ENCODE measurements around the gene NR1H3.

NR1H3 gene

GRCh38 chr11:47269829-47270305 lies 12.1 kb downstream of the NR1H3 start, which contains the start of gene MADD:
Gene MADD (plus strand): TSS chr11:47270133.
- DNase-seq (ENCODE audit: low read depth in 2 of 2), result peak; percentile 83 to 86

DNA sequence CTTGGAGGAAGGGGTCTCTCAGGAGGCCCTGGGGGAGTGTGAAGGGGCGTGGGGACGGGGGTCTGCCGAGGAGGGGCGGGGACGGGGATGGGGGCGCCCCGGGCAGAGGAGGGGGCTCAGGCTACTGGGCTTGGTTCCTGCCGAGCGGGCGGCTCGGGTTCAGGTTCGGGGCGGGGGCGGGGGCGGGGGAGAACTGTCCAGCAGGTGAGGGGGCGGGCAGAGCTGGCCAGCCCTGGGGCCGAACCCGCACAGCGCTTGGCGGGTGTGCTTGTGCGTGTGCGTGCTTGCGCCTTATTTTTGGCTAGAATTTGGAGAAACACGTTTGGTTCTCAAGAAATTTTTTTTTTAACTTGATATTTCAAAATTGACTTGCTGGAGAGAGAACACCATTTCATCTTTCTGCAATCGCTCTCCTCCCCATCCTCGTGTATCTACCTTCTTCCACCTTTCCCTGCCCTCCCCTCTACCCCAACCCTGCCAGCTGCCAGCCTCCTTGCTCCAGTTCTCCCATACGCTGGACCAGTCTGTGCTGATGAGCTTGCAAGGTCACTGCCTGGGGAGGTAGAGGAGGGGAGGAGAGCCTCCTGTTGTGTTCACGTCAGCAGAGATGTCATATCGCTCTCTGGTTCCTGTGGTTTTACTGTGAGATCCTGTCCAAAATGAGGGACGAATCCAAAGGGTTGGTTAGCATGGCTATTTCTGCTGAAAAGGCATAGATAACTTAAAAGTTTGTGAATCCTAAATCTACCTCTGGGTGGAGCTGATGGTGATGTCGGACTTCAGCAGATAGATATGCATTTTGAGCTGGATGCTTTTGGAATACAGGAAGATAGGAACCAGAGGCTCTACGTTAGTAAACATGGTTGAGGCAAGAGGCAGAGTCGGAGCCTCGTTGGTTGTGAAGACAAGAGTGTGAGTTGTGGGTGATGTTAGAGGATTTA lies 12.8 kb downstream of the NR1H3 start:
- DNase-seq (ENCODE audit: low read depth in 2 of 2), result no peak

DNA sequence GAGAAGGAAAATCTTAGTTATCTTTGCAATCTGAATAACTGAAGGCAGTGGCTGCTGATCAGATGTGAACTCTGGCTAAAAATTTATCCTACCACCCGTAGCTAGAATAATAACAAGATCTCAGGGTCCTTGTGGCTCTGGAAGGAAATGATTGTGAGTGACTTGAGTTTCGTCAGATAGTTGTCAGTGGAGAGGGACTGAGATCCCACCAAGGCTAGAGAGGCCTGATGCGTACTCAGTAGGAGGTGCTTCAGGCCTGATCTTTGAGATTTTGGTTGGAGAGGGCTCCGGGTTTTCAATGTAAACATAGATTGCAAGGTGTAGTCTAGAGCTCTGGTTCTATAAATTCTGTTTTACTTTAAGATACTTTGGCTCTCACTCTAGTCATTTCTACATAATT lies 13.5 kb downstream of the NR1H3 start:
- DNase-seq (ENCODE audit: low read depth in 2 of 2), result no peak

- DNase-seq (ENCODE audit: low read depth in 2 of 2), result no peak
Measured at GRCh38 chr11:47271961-47272661, 14.3 kb downstream of the NR1H3 start.

GRCh38 chr11:47272706-47273105 lies 14.9 kb downstream of the NR1H3 start:
- DNase-seq (ENCODE audit: low read depth in 2 of 2), result no peak

GRCh38 chr11:47274495-47275235 lies 16.9 kb downstream of the NR1H3 start:
- no peak for DNase-seq (ENCODE audit: low read depth in 2 of 2)

DNA sequence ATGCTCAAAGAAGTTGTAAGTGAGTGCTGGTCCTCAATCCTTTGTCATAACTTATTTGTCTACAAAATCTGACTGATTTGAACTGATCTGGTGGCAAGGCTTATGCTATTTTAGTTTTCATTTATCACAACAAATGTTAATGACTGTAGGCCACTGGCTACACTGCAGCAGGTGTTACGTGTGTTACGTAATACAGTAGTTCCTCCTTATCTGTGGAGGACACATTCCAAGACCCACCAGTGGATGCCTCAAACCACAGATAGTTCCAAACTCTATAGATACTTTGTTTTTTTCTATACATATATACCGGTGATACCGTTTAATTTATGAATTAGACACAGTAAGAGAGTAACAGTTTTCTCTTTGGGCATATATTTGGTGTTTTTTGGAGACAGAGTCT lies 19.1 kb downstream of the NR1H3 start:
- DNase-seq (ENCODE audit: low read depth in 2 of 2), result no peak

DNA sequence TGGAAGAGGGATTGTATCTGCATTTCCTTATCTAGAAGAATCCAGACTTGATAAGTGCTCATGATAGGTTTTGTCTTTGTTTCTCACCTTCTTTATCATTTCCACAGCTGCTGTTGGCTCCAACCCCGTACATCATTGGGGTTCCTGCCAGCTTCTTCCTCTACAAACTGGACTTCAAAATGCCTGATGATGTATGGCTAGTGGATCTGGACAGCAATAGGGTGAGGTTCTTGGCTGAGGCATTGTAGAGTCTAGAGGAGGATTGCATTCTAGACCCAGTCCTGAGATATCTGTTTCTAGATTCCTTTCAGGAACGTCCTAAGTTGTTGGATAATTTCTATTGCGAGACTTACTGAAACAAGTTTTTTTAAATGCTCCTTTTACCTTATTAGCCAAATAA lies 20.3 kb downstream of the NR1H3 start:
- no peak for DNase-seq (ENCODE audit: low read depth in 2 of 2)

DNA sequence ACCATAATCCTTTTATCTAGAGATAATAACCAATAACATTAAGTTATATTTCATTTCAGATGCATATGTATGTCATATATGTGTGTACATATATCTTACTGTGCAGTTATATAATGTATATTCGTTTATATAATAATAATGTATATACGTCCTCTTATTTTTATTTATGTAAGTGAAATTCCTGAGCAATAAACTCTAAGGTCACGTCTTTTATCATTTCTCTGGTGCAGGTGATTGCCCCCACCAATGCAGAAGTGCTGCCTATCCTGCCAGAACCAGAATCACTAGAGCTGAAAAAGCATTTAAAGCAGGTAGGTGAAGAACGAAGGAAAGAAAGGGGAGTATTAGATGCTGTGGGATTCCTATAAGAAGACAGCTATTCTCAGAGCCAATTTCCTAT lies 21.0 kb downstream of the NR1H3 start:
- DNase-seq (ENCODE audit: low read depth in 2 of 2), result no peak

- no peak for DNase-seq (ENCODE audit: low read depth in 2 of 2)
Measured at GRCh38 chr11:47280099-47280498, 22.3 kb downstream of the NR1H3 start.

GRCh38 chr11:47280860-47281259 lies 23.1 kb downstream of the NR1H3 start:
- DNase-seq (ENCODE audit: low read depth in 2 of 2), result no peak

GRCh38 chr11:47282462-47282861 lies 24.7 kb downstream of the NR1H3 start:
- no peak for DNase-seq (ENCODE audit: low read depth in 2 of 2)

DNA sequence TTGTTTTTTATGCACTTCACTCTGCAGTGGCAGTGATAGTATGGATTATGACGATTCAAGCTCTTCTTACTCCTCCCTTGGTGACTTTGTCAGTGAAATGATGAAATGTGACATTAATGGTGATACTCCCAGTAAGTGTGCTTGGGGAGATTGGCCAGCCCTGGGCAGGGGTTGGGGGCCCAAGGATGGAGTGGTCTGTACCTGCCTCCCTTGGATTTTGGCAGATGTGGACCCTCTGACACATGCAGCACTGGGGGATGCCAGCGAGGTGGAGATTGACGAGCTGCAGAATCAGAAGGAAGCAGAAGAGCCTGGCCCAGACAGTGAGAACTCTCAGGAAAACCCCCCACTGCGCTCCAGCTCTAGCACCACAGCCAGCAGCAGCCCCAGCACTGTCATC lies 26.4 kb downstream of the NR1H3 start:
- DNase-seq (ENCODE audit: low read depth in 2 of 2), result no peak

DNA sequence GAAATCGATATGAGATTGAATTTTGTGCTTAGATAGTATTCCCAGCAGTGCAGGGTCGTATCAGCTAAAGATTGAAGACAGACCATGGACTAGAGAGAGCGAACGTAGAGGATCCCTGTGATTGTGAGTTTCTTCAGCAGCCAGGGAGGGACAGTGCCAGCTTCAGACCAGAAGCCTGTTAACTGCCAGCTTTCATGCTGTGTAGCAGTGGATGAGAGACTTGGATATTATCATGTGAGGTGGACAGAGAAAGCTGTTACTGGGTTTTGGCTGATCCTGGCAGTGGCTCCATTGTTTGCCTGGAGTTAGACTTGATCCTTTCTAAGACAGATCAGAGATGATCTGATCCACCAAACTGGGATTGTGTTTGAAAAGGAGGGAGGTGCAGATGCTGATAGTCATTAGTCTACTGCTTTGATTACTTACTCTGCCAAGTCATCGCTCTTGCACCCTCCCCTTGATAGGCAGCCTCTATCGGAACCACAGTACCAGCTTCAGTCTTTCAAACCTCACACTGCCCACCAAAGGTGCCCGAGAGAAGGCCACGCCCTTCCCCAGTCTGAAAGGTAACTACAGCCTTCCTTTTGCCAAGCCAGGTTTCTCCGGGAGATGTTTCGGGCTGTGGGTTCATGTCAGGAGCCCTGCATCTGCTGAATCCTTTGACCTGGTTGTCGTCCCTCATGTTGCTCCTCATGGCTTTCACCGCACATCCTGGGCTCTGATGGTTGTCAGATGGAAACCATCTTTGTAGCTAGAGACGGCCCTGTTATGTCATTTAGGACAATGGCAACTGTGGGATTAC lies 28.4 kb downstream of the NR1H3 start:
- DNase-seq (ENCODE audit: low read depth in 2 of 2), result no peak

- DNase-seq (ENCODE audit: low read depth in 2 of 2), result no peak
Measured at GRCh38 chr11:47288066-47288465, 30.3 kb downstream of the NR1H3 start.

- DNase-seq (ENCODE audit: low read depth in 2 of 2), result no peak
Measured at GRCh38 chr11:47289856-47290255, 32.1 kb downstream of the NR1H3 start.

DNA sequence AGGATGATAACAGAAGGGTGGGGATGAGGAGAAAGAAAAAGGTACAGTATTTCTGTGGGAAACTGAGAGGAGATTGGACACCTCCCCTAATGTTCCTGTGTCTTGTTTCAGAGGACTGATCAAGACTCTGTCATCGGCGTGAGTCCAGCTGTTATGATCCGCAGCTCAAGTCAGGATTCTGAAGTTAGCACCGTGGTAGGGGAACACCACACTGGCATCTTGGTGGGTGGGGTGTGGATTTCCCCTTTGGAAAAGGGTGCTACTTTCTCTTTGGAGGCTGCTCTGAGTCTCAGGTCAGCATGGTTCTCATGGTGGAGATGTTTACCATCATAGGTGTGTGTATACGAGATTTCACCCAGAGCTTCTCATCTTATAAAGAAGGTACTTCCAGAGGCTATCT lies 37.6 kb downstream of the NR1H3 start:
- DNase-seq (ENCODE audit: low read depth in 2 of 2), result no peak

- DNase-seq (ENCODE audit: low read depth in 2 of 2), result no peak
Measured at GRCh38 chr11:47296045-47296444, 38.2 kb downstream of the NR1H3 start.

DNA sequence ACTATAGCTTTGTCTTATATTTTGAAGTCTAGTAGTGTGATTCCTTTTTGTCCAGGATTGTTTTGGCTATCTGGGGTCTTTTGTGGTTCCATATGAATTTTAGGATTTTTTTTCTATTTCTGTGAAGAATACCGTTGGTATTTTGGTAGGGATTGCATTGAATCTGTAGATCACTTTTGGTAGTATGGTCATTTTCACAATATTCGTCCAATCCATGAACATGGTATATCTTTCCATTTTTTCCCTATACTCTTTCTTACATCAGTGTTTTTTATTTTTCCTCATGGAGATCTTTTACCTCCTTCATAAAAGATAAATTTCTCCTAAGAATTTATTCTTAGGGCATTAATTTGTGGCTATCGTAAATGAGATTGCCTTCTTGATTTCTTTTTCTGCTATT lies 41.3 kb downstream of the NR1H3 start:
- no peak for DNase-seq (ENCODE audit: low read depth in 2 of 2)

GRCh38 chr11:47302853-47303252 lies 45.1 kb downstream of the NR1H3 start:
- no peak for DNase-seq (ENCODE audit: low read depth in 2 of 2)

DNA sequence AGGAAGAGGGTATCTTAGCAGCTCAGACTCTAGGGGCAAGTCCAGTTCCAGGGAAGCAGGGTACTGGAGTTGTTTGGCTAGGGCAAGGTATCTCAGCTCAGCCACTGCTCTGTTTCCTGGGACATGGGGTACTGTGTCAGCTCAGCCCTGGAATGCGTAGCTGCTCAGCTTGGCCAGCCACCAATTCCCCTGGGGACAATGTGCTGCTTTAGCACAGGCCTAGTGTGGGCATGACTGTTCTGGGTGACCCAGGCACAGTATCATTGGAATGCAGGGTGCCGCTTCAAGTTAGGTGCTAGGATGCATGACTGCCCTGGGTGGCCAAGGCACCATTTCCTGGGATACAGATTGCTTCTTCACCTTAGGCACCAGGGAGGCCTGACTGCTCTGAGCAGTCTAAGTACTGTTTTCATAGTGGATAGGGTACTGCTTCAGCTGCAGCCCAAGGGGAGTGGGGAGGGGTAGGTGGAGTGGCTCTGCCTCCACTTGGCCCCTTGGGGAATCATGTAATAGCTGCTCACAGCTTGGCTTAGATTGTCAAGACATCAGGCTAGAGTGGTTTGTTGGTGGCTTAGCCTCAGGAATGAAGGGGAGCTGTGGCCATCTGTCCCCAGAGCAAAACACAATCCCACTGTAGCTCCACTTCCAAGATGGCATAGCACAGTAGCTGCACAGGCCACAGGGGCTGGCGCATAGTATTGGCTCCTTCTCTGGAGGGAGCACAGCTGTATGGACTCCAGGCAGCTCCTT lies 48.1 kb downstream of the NR1H3 start:
- no peak for DNase-seq (ENCODE audit: low read depth in 2 of 2)
